CD4-positive, alpha-beta T cell treated with Interferon gamma for 1 hour (primary cell): Measurements from ENCODE around the gene PTPRT.

Source experiments
- DNase-seq: peaks from one replicate; pipeline ENCODE4 v3.0.0-alpha.2; 2020

Gene PTPRT

DNA sequence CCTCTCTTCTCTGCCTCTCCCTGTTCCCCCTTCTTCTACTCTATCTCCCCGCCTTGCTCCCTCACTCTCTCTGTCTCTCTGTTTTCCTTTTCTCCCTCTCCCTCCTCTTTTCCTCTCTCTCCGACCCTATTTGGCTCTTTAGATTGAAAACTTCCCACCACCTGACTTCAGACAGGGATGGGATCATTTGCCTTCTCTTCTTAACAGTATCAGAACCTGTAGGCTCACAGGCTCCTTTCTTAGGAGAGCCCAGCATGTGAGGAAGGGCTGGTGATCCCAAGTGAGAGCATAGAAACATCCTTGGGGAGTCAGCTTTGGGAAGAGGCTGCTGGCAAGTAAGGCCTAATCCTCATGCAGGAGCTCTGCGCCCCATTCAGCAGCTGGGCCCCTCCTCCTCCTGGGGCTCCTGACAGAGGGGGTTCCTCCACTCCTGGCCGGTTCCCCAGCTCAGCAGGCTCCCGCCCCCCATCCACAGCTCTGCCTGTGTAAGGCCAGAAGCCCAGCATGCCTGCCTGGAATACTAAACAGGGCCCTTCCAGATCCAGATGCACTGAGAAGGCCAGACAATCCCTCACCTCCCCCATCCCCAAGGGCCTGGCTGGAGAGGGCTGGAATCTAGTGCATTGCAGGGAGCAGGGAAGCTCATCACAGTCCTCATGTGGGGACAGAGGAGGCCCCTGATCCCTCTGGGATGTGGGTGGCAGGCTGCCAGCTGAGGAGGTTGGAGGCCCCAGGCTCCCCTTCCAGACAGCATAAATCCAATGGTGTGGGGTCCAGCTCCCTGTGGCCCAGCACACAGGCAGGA is 93.4 kb downstream of the PTPRT start:
- no peak for DNase-seq

DNA sequence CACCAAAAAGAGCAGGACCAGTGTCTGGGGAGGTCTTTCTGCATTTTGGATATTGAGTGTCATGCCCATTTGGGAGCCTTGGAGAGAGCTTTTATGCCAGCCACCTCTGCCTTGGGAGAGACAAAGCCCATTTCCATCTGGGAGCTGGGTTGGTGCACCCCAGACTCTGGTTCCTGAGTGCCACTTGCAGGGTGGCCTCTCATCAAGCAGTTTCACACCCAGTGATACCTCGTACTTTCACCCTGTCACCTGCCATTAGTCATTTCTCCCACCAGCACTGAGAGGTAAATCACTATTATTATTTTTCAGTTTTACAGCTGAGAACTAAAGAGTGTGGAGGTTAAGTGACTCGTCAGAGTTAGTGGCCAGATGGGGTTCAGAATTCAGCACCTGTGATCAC is 94.7 kb downstream of the PTPRT start:
- no peak for DNase-seq

DNA sequence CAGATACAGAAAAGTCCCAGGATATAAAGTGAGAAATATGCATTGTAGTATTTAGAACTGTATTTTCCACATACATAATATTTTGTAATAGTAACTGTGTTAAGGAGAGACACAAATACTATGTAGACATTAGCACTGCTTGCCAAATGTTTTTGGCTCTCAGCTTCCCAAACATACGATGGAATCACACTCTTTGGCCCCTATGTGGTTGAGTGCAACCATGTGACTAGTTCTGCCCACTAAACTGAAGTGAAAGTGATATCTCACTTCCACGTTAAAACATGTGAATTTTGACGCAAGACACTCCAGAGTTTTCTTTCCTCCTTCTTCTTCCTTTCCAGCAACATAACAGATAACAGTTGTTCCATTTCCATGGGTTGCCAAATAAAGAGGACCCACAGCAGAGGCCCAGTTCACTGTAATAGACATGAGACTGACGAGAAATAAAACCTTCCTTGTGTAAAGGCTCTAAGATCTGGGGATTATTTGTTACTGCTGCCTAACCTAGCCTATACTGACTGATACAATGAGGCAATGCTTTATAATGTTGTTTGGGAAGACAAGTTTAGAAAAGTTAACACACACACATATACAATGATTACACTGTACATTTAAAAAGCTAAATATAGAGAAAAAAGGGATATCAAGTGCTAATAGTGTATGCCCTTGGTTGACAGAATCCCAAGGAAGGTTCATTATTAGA is 97.2 kb downstream of the PTPRT start:
- DNase-seq = no peak

DNA sequence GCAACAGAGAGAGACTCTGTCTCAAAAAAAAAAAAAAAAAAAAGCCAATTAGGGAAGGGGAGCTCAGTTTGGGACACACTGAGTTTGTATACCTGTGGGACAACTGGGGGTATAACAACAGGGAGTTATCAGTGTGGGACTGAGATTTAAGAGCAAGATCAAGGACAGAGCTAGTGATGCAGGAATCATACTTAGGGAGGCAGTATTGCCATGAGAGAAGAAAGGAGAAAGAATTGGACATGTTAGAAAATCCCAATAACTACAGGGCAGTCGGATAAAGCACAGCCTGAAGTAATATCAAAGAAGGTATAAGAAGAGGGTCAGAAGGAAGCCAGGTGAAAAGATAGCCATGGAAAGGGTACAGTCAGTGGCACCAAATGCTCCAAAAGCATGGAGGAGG is 121.2 kb downstream of the PTPRT start:
- no peak for DNase-seq

DNA sequence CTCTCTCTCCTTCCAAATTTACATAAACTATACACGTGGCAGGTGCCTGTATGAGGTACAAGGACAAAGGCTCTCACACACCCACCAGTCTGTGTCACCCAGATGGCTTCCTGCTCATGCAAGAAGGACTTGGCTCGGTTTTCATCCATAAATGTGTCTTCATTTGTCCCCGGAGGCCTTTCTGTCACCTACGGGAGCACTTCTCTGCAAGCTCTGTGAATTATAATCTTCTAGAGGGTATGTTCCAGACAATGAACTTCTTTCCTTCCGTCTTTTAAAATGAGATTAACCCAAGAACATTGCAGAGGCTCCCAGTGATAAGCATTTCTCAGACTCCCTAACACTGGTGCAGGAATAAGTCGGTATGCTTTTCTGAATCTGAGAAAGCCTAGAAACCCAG is 123.6 kb downstream of the PTPRT start:
- no peak for DNase-seq

DNA sequence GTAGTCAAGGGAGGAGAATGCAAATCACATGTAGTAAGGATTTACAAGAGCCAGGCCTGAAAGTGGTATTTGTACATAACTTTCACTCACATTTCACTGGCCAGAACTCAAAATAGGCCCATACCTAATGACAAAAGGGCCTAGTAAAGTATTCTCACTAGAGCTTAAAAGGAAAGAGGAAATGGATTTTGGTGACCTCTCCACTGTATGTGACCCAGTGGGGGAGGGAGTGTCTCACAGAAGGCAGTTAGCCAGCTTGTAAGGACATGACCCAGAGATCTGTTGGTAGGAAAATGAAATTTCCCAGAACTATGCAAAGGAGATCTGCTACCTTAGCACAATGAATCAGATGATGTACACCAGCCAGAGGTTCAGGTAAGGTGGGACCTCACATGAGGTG is 124.4 kb downstream of the PTPRT start:
- DNase-seq = no peak

DNA sequence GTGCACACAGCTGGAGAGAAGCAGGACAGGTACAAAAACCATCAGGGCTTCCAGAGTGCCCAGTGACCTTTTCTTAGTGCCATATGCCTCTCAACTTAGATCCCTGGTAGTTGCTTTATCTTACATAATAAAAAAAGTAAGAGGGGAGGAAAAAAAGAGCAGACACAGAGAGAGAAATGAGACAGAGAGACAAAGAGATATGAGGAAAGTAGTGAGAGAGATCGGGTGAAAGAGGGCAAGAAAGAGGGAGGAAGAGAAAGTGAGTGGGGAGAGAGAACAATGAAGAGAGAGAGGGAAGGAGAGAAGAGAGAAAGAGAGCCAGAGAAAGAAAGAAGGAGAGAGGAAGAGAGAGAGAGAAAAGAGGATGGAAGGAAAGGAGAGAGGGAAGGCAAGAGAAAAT is 131.6 kb downstream of the PTPRT start:
- no peak for DNase-seq

DNA sequence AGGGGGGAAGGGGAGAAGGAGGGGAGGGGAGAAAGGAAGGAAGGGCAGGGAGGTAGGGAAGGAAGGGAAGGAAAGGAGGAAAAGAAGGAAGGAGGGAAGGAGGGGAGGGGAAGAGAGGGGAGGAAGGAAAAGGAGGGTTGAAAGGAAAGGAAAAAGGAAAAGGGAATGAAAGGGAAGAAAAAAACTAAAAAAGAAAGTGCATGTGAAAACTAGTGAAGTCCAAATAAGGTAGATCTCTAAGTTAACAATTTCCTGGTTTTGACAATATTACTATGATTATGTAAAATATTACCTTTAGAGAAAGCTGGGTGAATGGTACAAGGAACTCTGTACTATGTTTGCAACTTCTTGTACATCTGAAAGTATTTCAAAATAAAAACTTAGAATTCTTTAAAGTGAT is 132.4 kb downstream of the PTPRT start:
- DNase-seq = no peak

DNA sequence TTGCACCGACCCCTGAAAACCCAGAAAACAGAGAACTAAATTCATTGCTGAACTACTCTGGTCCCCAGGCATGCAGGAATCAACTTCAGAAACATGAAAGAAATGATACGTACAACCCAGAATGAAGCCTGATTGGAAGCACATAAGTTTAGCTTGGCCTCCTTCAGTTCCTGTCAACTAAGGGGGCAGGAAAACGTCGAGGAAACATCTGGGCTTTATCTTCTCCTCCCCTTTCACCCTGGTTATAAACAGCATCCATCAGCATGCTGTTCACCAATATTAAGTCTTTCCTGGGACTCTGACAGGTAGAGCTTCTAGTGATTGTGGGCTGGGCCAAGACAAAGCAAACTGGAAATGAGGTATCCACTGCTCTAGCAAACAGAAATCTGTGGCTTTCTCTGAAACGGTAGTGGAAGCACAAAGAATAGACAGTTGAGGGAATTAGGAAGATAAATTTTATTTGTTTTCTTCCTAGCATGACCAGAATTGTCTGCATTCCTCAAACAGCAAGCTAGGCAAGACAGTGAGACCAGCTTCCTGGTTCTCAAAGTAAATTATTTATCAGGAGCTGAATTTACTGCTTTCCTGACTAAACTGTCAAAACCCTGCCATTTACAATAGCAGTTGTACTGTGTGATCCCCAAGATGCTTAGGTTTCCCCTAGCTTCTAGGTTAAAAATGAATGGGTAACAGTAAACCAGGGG is 134.4 kb downstream of the PTPRT start:
- no peak for DNase-seq

DNA sequence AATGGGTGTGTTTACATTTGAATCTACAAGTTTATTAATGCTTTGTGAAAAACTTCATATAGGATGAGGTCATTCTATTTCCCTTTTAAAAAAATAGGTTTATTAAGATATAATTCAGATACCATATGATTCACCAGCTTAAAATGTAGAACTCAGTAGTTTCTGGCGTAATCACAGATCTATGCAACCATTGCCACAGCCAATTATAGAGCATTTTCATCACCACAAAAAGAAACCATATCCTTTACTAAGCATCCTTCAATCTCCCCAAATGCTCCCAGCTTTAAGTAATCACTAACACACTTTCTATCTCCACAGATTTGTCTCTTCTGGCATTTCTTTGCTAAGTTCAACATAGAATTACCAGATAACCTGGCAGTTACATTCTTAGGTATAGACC is 137.2 kb downstream of the PTPRT start:
- no peak for DNase-seq

DNA sequence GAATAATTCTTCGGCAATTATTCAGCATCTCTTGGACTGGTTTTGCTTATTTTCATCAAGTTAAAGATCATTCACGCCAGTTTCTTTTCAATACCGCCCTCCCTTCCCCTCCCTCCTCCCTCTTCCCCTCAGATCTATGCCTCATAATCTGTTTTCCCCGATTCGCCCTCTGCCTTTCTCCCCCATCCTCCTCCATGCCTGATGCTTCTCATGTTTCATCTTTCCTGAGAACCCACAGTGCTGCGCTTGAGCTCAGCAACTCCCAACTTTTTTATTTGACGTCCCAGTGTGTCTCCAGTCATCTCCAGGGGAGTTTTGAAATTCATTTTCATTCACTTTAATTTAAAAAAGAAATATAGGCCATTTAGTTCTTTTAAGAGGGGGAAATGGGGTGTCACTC is 142.7 kb downstream of the PTPRT start:
- no peak for DNase-seq

DNA sequence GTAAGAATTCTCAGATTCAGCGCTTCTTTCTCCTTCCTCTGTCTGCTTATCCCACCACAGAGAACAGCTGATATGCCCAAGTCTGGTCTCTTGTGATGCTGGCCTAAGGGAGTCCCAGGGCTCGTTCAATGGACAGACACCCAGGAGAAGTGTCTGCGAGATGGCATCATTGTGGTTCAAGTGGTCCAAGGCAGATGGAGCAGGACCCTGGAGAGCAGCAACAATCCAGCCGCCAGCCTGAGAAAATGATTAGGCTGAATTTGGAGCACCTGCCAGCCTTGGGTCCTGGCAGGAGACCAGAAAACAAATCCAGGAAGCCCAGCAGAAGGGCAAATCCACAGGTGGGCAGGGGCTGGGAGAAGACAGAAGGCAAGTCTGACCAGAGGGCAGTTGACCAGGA is 145.8 kb downstream of the PTPRT start:
- no peak for DNase-seq

DNA sequence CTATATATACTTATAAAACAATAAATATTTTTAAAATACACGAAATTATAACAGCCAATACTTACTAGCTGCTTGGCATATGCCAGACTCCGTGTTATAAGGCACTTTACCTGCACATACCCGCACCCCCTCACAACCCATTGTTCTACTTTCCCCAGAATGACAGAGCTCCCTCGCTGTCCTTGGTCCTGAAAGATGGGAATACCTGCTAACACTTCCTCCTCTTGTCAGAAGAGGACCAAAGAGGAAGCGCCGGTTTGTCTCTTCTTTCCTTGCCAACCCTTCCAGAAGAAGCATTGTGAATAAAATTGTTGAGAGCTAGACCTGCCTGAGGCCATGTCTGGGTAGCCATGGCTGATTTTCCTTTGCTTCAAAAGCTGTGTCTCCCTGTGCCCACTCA is 149.3 kb downstream of the PTPRT start:
- no peak for DNase-seq

DNA sequence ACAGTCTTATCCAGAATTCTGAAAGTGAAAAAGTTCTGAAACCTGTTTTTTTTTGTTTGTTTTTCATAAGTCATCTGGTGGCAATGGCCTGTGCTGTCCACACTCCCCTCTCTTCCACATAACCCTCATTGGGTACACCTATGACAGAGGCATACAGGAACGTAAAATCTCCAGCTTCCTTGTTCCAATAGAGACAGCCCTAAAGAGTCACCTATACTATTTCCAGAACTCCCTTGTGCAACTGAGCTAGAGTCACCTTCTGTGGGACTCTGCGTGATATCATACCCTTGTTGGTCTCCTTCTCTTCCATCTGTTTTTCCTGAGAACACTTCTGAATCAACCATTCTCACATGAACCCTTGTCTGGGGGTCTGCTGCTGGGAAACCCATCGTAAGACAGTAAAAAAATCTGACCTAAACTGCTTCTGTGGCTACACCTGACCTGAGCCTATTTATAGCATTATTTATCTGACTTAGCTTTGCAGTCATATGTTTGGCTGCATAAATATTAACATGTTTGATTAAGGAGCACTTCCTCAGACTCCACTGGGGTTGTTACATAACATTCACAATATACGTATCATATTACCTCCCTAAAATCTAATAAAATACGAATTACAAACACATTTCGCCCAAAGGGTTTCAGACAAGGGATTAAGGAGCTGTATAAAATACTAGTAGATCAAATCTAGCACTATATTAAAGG is 151.9 kb downstream of the PTPRT start:
- DNase-seq = no peak

DNA sequence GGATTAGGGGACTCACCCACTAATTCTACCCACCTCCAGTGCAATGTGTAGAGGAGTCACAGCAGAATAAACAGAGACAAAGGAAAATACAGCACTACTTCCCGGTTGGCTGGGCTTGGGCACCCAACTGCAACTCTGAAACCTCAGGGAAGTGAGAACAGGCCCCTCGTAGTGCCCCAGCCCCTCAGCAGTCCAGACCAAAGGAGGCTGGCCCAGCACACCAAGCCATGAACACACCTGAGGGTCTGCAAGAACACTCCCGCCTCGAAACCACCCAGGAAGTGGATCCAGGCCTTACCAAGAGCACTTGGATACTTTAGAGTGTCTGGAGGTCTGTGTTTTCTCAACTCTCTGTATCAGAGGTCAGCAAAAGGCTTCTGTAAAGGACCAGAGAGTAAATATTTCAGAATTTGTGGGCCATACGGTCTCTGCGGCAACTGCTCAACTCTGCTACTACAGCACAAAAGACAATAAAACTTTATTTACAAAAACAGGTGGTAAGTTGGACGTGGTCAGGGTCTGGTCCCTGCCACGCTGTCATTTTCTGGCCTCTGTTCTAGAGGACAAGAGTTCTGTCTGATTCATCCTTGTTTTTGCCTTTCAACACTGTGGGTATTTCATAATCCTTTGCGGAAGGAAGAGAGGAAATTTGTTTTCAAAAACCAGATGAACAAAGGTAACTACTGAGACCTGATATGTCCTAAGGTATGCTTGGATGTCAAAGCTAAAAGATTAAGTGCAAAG is 154.6 kb downstream of the PTPRT start:
- no peak for DNase-seq

DNA sequence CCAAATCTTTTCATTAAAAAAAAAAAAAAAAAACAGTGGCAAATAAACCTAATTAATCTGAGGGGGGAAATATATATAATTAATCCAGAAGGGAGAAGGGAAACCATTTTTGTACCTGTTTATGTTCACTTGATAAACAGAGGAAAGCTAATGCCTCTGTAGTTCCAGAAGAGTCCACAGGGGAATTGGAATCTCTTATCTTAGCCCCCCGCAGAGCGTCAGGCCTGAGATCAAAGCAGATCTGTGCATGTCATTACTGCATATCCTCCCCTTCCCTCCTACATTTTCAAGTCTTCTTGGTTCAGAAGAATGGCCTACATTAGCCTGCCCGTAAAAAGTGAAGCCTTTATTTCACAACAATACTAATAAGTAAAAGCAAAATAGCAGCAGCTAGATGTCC is 157.2 kb downstream of the PTPRT start:
- DNase-seq = no peak

DNA sequence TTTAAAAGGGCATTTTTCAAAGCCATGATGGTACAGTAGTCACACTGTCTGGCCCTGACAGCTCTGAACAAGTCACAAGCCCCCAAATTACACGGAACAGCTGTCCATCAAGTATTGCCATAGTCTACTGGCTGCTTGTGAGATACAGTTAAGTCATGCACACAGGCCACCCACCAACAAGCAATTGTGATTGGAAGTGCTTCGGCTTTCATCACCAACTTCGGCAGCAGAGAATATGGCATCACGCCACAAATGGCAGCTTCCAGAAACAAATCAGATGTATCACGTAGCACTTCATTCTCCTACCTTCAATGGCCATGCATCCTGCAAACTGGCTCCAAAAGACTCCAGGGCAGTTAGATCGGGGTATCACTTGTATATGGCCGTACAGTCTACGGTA is 160.5 kb downstream of the PTPRT start:
- no peak for DNase-seq

DNA sequence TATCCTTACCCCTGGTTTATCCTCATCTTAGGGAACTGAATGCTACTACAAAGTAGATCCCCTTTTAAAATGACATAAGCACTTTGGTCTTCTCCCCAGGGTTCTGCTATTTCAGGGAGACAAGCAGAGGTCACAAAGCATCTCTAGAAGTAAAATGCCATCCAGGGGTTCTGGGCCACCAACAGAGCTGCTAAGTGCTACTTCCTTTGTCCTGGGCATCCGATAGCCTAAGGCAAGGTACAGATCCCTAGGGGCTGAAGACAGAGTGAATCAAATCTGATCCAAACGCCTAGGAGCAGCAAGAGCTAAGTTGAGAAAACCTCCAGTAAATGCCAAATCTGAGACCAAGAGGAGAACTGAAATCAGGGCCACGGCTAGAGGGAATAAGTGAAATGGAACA is 161.2 kb downstream of the PTPRT start:
- no peak for DNase-seq

DNA sequence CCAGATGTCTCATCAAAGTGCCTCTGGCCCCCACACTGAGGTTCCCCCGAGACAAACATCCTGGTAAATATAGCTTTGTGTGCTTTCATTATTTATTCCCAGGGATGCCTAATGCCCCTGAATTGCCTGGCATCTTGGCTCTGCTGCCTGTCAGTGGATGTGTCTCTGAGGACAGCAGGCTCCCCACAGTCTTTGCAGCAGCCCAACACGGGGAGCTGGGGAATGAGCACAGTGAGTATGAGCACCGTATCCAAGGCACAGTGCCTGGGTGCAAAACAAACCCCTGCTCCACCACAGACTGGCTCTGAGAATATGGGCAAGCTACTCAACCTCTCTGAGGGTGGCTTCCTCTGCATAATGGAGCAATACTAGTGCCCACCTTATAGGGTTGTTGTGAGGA is 165.9 kb downstream of the PTPRT start:
- DNase-seq = no peak

DNA sequence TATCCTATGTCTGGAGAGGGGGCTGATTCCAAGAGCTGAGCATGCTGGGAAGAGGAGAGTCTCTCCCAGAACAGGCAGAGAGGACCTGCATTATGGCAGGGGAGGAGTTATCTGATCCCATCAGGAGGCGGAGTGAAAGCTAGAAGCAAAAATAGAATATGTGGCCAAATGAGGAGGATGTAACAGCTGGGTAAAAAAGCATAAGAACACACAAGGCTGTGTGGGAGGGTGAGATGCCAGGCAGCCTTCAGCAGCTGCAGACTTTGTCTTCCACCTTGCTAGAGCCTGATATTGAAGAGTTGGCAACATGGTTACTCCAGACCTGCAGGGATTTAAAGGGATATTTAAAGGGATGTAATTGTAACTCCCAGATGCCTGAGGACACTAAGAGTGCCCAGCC is 167.1 kb downstream of the PTPRT start:
- no peak for DNase-seq

DNA sequence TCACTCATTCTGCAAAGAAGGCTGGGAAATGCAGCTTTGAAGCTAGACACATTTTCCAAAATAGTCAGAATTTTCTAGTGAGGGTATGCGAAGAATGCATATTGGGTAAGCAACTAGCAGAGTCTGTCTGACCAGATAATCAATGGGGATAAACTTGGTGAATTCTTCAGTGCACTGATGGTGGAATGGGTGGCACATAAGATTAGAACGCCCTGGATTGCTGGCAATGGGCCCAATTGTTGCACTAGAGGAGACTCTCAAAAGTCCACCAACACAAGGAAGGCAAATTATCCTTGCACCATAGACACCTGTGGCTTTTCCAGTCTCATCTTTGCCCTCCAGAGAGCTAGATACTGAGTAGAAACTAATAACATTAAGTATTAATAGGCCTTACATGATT is 167.6 kb downstream of the PTPRT start:
- DNase-seq = no peak

DNA sequence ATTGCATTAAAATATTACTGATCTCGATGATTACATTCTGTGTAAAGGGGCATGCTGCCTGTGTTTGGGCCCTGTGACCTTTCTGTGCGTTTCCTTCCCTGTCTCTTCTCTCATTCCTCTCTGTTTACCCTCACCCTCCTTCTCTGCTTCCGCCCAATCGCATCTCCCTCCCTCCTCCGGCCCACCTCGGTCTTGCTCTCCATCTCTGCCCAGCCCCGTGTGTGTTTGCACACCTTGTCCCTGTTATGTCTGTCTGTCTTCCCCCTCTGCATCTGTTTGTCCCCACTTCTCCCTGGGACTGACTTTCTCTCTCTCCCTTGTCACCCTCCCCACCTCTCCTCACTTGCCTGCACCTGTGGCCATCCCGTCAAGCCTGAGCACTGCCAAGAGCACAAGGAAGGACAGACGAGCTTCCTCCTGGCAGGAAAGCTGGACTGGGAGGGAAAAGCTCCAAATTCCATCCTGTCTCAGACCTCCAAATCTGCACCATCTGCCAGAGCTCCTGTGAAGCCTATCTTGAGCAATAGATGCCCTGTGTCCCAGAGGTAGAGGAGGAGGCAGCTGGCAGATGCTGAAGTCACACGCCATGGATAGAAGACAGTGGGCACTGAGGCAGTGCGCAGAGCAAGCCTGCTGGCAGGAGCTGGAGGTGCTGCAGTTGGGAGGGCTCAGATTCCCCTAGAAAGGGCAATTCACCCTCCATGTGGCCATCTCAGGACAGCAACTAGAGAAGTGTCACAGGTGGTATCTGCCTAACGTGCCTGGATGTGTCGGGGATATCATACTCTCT is 172.3 kb downstream of the PTPRT start:
- DNase-seq = no peak
